ENCODE data around the gene MUSK. TPM values are rescaled to one million over a fixed set of nuclear protein-coding genes. Genes with fewer than 3 reads are reported as not detected.
"Not testable (repeated sequence)": the region's sequence is repeated elsewhere in the genome, so short reads cannot be mapped to it uniquely, and the experiment has no call there.

Gene MUSK
- polyA plus RNA-seq, 1 donor from 2014 or later = not detected

DNA sequence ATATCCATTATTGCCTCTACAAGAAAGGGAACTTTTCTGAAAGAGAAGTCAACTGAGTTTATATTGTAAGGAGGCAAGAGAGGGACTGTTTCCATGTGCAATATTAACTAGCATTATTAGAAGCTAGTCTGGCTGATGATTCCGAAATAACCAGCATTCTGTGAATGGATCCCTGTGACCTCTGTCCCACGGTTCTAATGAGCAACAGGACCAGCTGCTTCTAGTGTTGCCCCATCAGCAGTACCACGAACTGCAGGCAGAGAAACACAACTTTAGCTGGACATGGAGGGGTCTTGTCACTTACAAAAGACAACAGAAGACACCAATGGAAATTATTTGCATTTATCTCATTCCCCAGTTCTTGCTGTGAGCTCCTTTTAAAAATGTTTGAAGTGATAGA is 95.4 kb downstream of the MUSK start:
- Mint-ChIP-seq H3K27me3 (peaks cover 2% of the 10 kb centered on the region), H3K36me3 (no peaks in the 10 kb centered on the region), H3K27ac (no peak overlapping the region), H3K9me3 (peaks cover 0 to 3% (median 0%) of the 10 kb centered on the region in 3 donors), H3K4me1 (peaks cover 0 to 2% (median 0%) of the 10 kb centered on the region in 3 donors), H3K4me3 (no peak overlapping the region)

DNA sequence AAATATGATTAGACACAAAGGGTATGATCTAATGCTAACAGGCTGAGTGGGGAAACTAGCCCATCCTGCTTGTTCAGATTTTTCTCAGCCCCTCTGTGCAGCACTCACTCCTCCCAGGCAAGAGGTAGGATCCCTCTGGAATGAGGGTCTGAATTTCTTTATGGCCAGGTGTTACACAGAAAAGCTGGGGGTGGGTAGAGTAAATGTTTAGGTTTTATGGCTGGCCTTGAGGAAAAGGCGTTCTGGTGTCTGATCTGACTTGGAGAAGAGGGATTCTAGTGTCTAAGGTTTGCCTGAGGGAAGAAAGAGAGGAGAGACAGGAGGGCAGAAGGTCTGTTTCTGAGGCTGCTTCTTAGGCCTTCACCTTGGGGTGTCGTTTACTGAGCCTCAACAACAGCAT is 97.3 kb downstream of the MUSK start:
- peaks cover 0 to 4% (median 3%) of the 10 kb centered on the region in 3 donors for H3K9me3 Mint-ChIP-seq
- H3K27ac Mint-ChIP-seq = no peak overlapping the region
- no peak overlapping the region for H3K4me3 Mint-ChIP-seq
- H3K4me1 Mint-ChIP-seq = peaks cover 0 to 2% (median 0%) of the 10 kb centered on the region in 3 donors
- no peaks in the 10 kb centered on the region for H3K36me3 Mint-ChIP-seq
- peaks cover 2% of the 10 kb centered on the region for H3K27me3 Mint-ChIP-seq

DNA sequence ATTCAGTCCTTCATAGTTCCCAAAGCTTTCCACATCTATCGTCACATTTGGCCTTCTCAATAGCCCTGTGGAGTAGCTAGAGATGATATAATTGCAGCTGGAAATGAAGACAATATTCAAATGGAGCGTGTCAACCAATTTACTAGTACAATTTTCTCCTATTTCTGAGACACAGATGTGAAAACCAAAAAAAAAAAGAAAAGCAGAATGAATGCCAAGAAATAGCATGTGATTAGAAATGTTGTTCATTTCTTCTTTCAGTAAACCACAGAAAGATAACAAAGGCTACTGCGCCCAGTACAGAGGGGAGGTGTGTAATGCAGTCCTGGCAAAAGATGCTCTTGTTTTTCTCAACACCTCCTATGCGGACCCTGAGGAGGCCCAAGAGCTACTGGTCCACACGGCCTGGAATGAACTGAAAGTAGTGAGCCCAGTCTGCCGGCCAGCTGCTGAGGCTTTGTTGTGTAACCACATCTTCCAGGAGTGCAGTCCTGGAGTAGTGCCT is 99.0 kb downstream of the MUSK start:
- H3K27me3 Mint-ChIP-seq = no peaks in the 10 kb centered on the region
- H3K27ac Mint-ChIP-seq = no peak overlapping the region
- H3K4me3 Mint-ChIP-seq = no peak overlapping the region
- no peaks in the 10 kb centered on the region for H3K36me3 Mint-ChIP-seq
- H3K9me3 Mint-ChIP-seq = peaks cover 0 to 4% (median 0%) of the 10 kb centered on the region in 3 donors
- peaks cover 0 to 2% (median 0%) of the 10 kb centered on the region in 3 donors for H3K4me1 Mint-ChIP-seq

DNA sequence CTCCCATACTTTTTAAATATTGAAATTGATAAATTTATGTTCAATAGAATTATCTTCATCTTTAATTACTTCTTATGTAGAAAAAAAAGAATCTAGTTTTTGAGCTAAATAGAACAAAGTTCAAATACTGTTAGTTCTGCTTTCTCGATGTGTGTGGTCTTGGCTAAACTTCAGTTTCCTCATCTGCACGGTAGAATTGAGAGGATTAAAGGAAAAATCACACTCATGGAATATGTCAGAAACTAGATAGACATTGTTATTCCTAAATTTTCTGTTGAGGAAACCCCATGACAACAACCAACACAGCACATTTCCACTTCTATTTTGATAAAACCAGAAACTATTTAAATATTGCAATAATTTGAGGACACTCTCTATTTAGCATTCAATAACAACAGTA is 100.3 kb downstream of the MUSK start:
- Mint-ChIP-seq H3K27ac (no peak overlapping the region), H3K4me3 (no peak overlapping the region), H3K4me1 (peaks cover 0 to 2% (median 0%) of the 10 kb centered on the region in 3 donors), H3K36me3 (no peaks in the 10 kb centered on the region), H3K27me3 (no peaks in the 10 kb centered on the region), H3K9me3 (peaks cover 0 to 4% (median 0%) of the 10 kb centered on the region in 3 donors)

DNA sequence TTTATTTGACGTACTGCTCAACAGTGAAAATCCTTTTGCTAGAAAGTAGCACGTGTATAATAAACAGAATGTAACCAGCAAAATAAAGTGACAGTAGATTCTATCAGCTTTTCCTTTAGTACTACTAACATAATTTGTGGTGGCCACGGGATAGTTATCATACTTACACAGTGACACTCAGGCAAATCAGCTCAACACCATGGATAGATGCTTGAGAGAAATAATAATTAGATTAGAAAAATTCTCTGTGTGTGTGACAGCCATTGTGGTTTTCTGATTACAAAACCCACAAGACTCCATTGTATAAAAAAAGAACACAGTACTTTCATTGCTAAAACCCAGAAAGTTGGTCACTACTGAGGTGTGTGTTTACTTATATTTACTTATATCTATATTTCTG is 101.1 kb downstream of the MUSK start:
- Mint-ChIP-seq H3K4me1 (peaks cover 0 to 2% (median 0%) of the 10 kb centered on the region in 3 donors), H3K27ac (no peak overlapping the region), H3K4me3 (peak overlapping the region in 1 of 4 donors; percentile 28), H3K9me3 (peaks cover 0 to 7% (median 0%) of the 10 kb centered on the region in 3 donors), H3K36me3 (no peaks in the 10 kb centered on the region), H3K27me3 (no peaks in the 10 kb centered on the region)

DNA sequence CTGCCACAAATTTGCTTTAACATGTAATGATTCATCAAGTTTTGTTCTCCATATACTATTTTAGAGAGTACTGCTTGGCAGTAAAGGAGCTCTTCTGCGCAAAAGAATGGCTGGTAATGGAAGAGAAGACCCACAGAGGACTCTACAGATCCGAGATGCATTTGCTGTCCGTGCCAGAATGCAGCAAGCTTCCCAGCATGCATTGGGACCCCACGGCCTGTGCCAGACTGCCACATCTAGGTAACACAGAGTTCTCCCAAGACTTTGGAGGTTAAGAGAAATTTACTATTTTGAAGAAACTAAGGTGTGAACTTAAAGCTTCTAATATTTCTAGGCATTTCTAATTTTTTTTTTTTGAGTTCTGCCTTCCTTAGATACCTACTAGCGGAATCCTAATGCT is 107.1 kb downstream of the MUSK start:
- no peak overlapping the region for H3K4me3 Mint-ChIP-seq
- H3K27me3 Mint-ChIP-seq = no peaks in the 10 kb centered on the region
- no peaks in the 10 kb centered on the region for H3K4me1 Mint-ChIP-seq
- no peak overlapping the region for H3K27ac Mint-ChIP-seq
- peaks cover 0 to 7% (median 0%) of the 10 kb centered on the region in 3 donors for H3K9me3 Mint-ChIP-seq
- H3K36me3 Mint-ChIP-seq = no peaks in the 10 kb centered on the region

- Mint-ChIP-seq H3K4me3 (no peak overlapping the region), H3K9me3 (peaks cover 0 to 7% (median 0%) of the 10 kb centered on the region in 3 donors), H3K4me1 (no peaks in the 10 kb centered on the region), H3K27ac (no peak overlapping the region), H3K27me3 (no peaks in the 10 kb centered on the region), H3K36me3 (no peaks in the 10 kb centered on the region)
Measured at GRCh38 chr9:110776221-110776620, 107.6 kb downstream of the MUSK start.

- H3K4me1 Mint-ChIP-seq = no peaks in the 10 kb centered on the region
- H3K27ac Mint-ChIP-seq = no peak overlapping the region
- peaks cover 0 to 7% (median 0%) of the 10 kb centered on the region in 3 donors for H3K9me3 Mint-ChIP-seq
- H3K4me3 Mint-ChIP-seq = no peak overlapping the region
- no peaks in the 10 kb centered on the region for H3K27me3 Mint-ChIP-seq
- H3K36me3 Mint-ChIP-seq = no peaks in the 10 kb centered on the region
Measured at GRCh38 chr9:110777196-110777875, 108.7 kb downstream of the MUSK start.

DNA sequence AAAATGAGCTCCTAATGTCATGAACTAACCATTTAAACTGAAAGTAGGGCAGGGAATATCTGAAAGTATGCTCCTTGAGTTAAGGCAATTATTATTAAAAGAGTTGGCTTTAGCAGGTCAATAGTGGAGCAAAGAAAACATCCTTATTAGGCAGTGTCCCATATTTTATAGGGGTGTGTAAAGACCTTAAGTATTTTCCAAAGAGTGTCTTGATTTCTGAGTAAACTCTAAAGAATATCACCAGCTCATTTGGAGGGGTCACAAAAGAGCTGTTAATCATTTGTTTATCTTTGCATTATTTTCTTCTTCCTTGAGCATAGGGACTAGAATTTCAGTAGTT is 109.3 kb downstream of the MUSK start:
- Mint-ChIP-seq H3K9me3 (peaks cover 0 to 7% (median 0%) of the 10 kb centered on the region in 3 donors), H3K27ac (no peak overlapping the region), H3K4me3 (no peak overlapping the region), H3K27me3 (no peaks in the 10 kb centered on the region), H3K36me3 (no peaks in the 10 kb centered on the region), H3K4me1 (no peaks in the 10 kb centered on the region)

DNA sequence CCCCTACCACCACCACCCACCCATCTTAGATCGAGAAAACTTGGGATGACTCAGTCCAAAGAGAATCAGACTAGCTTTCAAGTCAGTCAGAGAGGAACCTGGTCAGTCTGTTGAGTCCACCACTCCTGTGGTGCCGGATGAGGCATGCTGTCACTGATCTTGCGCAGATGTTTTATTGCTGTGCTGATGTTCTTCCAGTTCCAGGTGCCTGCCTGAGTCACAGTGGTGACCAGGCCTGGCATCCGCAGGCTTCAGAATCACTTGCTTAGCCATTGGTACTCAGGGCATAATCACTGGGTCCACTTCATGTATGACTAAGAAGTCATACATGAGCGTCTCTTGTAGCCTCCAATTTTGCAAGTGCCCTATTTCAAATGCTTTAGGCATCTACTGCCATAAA is 114.1 kb downstream of the MUSK start:
- H3K4me3 Mint-ChIP-seq = no peak overlapping the region
- peaks cover 0 to 5% (median 4%) of the 10 kb centered on the region in 3 donors for H3K9me3 Mint-ChIP-seq
- H3K27ac Mint-ChIP-seq = no peak overlapping the region
- no peaks in the 10 kb centered on the region for H3K27me3 Mint-ChIP-seq
- peaks cover 3% of the 10 kb centered on the region for H3K36me3 Mint-ChIP-seq
- H3K4me1 Mint-ChIP-seq = no peaks in the 10 kb centered on the region

DNA sequence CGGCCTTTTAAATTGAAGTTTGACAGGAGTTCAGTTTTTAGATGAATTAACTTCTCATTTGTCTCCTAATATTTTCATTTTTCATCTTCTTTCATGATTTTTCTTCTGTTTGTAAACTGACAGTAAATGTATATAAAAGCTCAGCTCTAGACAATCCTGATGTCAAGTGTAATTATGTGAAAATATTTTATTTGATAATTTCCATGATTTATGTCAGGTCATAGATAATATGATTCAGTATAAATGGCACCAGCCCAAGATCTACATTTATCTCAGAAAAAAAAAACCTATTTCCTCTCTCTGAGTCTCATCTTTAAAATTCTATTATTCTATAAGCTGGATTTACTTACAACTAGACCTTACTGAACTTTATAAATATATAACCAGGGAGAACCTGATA is 115.7 kb downstream of the MUSK start:
- H3K9me3 Mint-ChIP-seq = peaks cover 0 to 4% (median 3%) of the 10 kb centered on the region in 3 donors
- no peak overlapping the region for H3K27ac Mint-ChIP-seq
- H3K27me3 Mint-ChIP-seq = no peaks in the 10 kb centered on the region
- H3K4me3 Mint-ChIP-seq = no peak overlapping the region
- H3K36me3 Mint-ChIP-seq = peaks cover 3% of the 10 kb centered on the region
- H3K4me1 Mint-ChIP-seq = no peaks in the 10 kb centered on the region

DNA sequence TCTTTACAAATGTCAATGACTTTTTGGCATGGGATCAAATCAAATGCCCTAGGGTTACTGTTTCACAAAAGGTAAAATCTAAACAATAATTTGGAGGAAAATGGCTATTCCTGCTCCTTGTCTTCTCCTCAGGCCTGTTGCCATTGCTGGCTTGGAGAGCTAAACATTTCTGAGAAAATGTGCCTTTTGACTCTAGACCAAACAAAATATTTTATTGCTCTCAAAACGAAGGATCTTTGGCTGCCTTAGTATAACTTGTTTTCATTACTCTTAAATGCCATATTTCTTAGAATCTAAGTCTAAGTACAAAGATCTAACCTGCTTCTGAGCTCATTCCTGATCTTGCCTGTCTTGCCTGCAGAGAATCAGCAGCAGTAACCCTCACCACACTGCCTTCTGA is 116.6 kb downstream of the MUSK start:
- no peak overlapping the region for H3K27ac Mint-ChIP-seq

GRCh38 chr9:110788396-110788795 is 119.8 kb downstream of the MUSK start:
- H3K4me3 Mint-ChIP-seq, H3K27me3 Mint-ChIP-seq, H3K36me3 Mint-ChIP-seq, H3K9me3 Mint-ChIP-seq, H3K4me1 Mint-ChIP-seq, H3K27ac Mint-ChIP-seq: not testable (repeated sequence)

More for the DNA sequence above, 116.6 kb downstream of the MUSK start:
- H3K9me3 Mint-ChIP-seq = peaks cover 0 to 4% (median 3%) of the 10 kb centered on the region in 3 donors
- no peak overlapping the region for H3K4me3 Mint-ChIP-seq
- peaks cover 3% of the 10 kb centered on the region for H3K36me3 Mint-ChIP-seq
- H3K27me3 Mint-ChIP-seq = no peaks in the 10 kb centered on the region
- no peaks in the 10 kb centered on the region for H3K4me1 Mint-ChIP-seq

DNA sequence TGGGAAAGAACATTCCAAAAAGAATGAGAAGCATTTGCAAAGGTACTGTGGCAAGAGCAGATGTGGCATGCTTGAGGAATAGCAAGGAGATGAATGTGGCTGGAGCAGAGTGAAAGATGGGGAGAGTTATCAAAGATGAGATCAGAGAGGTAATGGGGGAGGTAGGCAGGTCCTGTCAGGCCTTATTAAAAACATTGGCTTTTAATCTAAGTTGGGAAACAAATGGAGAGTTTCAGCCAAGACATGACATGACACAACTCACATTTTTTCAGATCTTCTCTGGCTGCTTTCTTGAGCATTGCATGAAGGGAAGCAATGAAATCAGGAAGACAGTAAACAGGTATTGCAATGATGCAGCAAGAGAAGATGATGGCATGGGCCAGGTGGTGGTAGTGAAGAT is 120.3 kb downstream of the MUSK start:
- Mint-ChIP-seq H3K36me3 (peaks cover 3% of the 10 kb centered on the region), H3K9me3 (peaks cover 0 to 4% (median 3%) of the 10 kb centered on the region in 3 donors), H3K27me3 (no peaks in the 10 kb centered on the region), H3K4me3 (no peak overlapping the region), H3K27ac (no peak overlapping the region), H3K4me1 (no peaks in the 10 kb centered on the region)

DNA sequence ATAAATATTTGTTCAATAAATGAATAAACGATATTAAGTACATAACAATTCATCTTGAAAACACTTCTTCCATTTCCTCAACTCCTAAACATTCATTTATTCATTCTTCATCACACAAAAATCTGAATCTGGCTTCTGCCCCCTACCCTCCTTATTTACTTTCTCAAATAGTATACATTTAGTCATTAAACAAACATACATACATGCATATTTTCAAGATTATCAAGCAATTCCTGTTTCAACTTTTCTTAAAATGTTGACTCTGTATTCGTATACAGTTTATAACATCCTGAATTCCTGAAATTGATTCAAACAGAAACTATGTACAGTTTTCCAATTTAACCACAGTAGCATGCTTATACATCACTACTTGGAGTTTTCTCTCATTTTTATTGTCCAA is 129.0 kb downstream of the MUSK start:
- Mint-ChIP-seq H3K4me3 (no peak overlapping the region), H3K4me1 (no peaks in the 10 kb centered on the region), H3K27ac (no peak overlapping the region), H3K36me3 (no peaks in the 10 kb centered on the region), H3K27me3 (no peaks in the 10 kb centered on the region), H3K9me3 (peaks cover 0 to 2% (median 0%) of the 10 kb centered on the region in 3 donors)

GRCh38 chr9:110799396-110799795 is 130.8 kb downstream of the MUSK start:
- no peak overlapping the region for H3K4me3 Mint-ChIP-seq
- H3K9me3 Mint-ChIP-seq = peaks cover 0 to 2% (median 0%) of the 10 kb centered on the region in 3 donors
- no peaks in the 10 kb centered on the region for H3K36me3 Mint-ChIP-seq
- H3K27ac Mint-ChIP-seq = no peak overlapping the region
- no peaks in the 10 kb centered on the region for H3K4me1 Mint-ChIP-seq
- no peaks in the 10 kb centered on the region for H3K27me3 Mint-ChIP-seq

Measured in IgD-negative memory B cell (primary cell).